ENCODE data around the gene PCDHGB2. TPM values are rescaled to one million over a fixed set of nuclear protein-coding genes. Genes with fewer than 3 reads are reported as not detected.

The PCDHGB2 gene
- total and polyA plus RNA-seq, 2 of the 4 experiments (the other 2 are of a cell fraction) = 2.6 to 3.0 TPM

DNA sequence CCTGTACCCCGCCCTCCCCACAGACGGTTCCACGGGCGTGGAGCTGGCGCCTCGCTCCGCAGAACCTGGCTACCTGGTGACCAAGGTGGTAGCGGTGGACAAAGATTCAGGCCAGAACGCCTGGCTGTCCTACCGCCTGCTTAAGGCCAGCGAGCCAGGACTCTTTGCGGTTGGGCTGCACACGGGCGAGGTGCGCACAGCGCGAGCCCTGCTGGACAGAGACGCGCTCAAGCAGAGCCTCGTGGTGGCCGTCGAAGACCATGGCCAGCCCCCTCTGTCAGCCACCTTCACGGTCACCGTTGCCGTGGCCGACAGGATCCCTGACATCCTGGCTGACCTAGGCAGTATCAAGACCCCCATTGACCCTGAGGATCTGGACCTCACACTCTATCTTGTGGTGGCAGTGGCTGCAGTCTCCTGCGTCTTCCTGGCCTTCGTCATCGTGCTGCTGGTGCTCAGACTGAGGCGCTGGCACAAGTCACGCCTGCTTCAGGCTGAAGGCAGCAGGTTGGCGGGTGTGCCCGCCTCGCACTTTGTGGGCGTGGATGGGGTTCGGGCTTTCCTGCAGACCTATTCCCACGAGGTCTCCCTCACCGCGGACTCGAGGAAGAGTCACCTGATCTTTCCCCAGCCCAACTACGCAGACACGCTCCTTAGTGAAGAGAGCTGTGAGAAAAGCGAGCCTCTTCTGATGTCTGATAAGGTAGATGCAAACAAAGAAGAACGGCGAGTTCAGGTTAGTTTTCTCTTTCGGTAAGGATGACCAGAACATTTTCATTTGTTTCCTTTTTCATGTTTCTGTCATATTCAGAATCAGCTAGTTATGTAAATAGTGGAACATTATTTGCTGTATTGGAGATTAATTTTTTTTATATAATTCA lies 6.5 kb downstream of the PCDHGB2 start:
- WGBS, 2 experiments (ENCODE audit: extremely low coverage in 2 of 2, insufficient read length in 1 of 2) = 24% methylated on average over 10 of the region's 46 CpGs; no CpG with 5 or more reads in 1 of the 2 experiments
- no peak for DNase-seq
- no peak overlapping the region for H3K9ac ChIP-seq (ENCODE audit: low read depth, low read length)
- ChIA-PET CTCF (no interaction called here), POLR2A (ENCODE audit: unreplicated experiment) (no interaction called here)
- H3K4me1 ChIP-seq (ENCODE audit: control insufficient read depth, insufficient read depth, low read length) = peaks cover 2% of the 10 kb centered on the region; the same call in 1 of the 2 replicates
- H3K9me3 ChIP-seq (ENCODE audit: control insufficient read depth, insufficient read depth, low read length) = peaks cover 51% of the 10 kb centered on the region
- H3K4me2 ChIP-seq (ENCODE audit: low read depth, low read length) = no peak overlapping the region
- no peak overlapping the region for H3K4me3 ChIP-seq (ENCODE audit: insufficient read depth, low read depth, low read length)
- no peak overlapping the region for H2BK15ac ChIP-seq (ENCODE audit: low read depth, low read length)
- H3K4ac ChIP-seq (ENCODE audit: low read depth, low read length) = no peak overlapping the region
- no peak overlapping the region for H2BK20ac ChIP-seq (ENCODE audit: low read depth, low read length)
- H2BK120ac ChIP-seq (ENCODE audit: low read depth, low read length) = no peak overlapping the region
- H3K36me3 ChIP-seq (ENCODE audit: control insufficient read depth, insufficient read depth, low read length) = peaks cover 20% of the 10 kb centered on the region
- H2BK5ac ChIP-seq (ENCODE audit: low read depth, low read length, poor library complexity, severe bottlenecking) = no peak overlapping the region
- no TSS peak for BruUV-seq (replicated peaks)
- no peak overlapping the region for H2AFZ ChIP-seq (replicated peaks; ENCODE audit: low read length, poor library complexity)
- H3K56ac ChIP-seq (ENCODE audit: extremely low read depth, insufficient read depth, low read length) = no peak overlapping the region
- peaks cover 0 to 3% of the 10 kb centered on the region in 2 experiments; a peak in 1 of 4 replicates for H3K79me1 ChIP-seq (ENCODE audit: low read depth in 1 of 2, low read length in 2 of 2)
- no peak overlapping the region for H3K23ac ChIP-seq (ENCODE audit: low read depth, low read length)
- no peak overlapping the region for H2AK5ac ChIP-seq (ENCODE audit: low read depth, low read length)
- H3K14ac ChIP-seq (replicated peaks; ENCODE audit: low read depth, low read length) = no peak overlapping the region
- no peak overlapping the region for H4K91ac ChIP-seq (ENCODE audit: insufficient read depth, low read depth, low read length)
- no peak overlapping the region for H4K5ac ChIP-seq (ENCODE audit: low read depth, low read length)
- H2AK9ac ChIP-seq (replicated peaks; ENCODE audit: low read depth, low read length, poor library complexity) = no peak overlapping the region
- no peak overlapping the region for H3K27ac ChIP-seq (ENCODE audit: insufficient read depth, low read length)
- TF ChIP-seq MAFK (IDR thresholded peaks at IDR 0.05; ENCODE audit: low read depth, low read length) = no peak
- TF ChIP-seq, protein P1, sequence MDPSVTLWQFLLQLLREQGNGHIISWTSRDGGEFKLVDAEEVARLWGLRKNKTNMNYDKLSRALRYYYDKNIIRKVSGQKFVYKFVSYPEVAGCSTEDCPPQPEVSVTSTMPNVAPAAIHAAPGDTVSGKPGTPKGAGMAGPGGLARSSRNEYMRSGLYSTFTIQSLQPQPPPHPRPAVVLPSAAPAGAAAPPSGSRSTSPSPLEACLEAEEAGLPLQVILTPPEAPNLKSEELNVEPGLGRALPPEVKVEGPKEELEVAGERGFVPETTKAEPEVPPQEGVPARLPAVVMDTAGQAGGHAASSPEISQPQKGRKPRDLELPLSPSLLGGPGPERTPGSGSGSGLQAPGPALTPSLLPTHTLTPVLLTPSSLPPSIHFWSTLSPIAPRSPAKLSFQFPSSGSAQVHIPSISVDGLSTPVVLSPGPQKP (IDR thresholded peaks at IDR 0.05; ENCODE audit: borderline replicate concordance, low read depth, low read length) = no peak
- TF ChIP-seq FOS (IDR thresholded peaks at IDR 0.05; ENCODE audit: low read depth, low read length) = no peak
- TF ChIP-seq CEBPB (IDR thresholded peaks at IDR 0.05; ENCODE audit: low read depth, low read length) = no peak
- no peak for TF ChIP-seq MXI1 (IDR thresholded peaks at IDR 0.05; ENCODE audit: borderline replicate concordance, low read depth, low read length)
- TF ChIP-seq, protein P2, sequence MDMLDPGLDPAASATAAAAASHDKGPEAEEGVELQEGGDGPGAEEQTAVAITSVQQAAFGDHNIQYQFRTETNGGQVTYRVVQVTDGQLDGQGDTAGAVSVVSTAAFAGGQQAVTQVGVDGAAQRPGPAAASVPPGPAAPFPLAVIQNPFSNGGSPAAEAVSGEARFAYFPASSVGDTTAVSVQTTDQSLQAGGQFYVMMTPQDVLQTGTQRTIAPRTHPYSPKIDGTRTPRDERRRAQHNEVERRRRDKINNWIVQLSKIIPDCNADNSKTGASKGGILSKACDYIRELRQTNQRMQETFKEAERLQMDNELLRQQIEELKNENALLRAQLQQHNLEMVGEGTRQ (IDR thresholded peaks at IDR 0.05; ENCODE audit: low read depth, low read length) = no peak
- no peak for TF ChIP-seq SMC3 (IDR thresholded peaks at IDR 0.05; ENCODE audit: low read depth, low read length)
- no peak for TF ChIP-seq RCOR1 (IDR thresholded peaks at IDR 0.05; ENCODE audit: insufficient replicate concordance, low read length)
- TF ChIP-seq RAD21 (IDR thresholded peaks at IDR 0.05; ENCODE audit: low read length) = no peak
- TF ChIP-seq RFX5 (IDR thresholded peaks at IDR 0.05; ENCODE audit: low read depth, low read length) = no peak
- TF ChIP-seq MAZ (IDR thresholded peaks at IDR 0.05; ENCODE audit: borderline replicate concordance, low read depth, low read length) = no peak
- dilution Hi-C loops (cut with HindIII; ENCODE audit: low sequenced_read_pairs, unreplicated experiment) = no loop called here
- H4K8ac ChIP-seq (ENCODE audit: low read depth in 2 of 2, low read length in 2 of 2) = no peak overlapping the region
- no peaks in the 10 kb centered on the region for H4K20me1 ChIP-seq (ENCODE audit: insufficient read depth, low read length)
- peaks cover 2% of the 10 kb centered on the region; the same call in 1 of the 2 replicates for H3K27me3 ChIP-seq (ENCODE audit: control insufficient read depth, insufficient read depth, low read length)
- in situ Hi-C loops (cut with MboI; ENCODE audit: low sequenced_read_pairs) = no loop called here
- no peak for ATAC-seq (ENCODE audit: low read depth)
- no peak overlapping the region for H3K18ac ChIP-seq (ENCODE audit: low read depth, low read length)
- intact Hi-C loops (cut with micrococcal nuclease) = no loop called here
- no peaks in the 10 kb centered on the region for H3K9me1 ChIP-seq (ENCODE audit: insufficient read depth, low read length)

All from IMR-90 (cell line).